Measurements from ENCODE around the gene RIMS3.

DNA sequence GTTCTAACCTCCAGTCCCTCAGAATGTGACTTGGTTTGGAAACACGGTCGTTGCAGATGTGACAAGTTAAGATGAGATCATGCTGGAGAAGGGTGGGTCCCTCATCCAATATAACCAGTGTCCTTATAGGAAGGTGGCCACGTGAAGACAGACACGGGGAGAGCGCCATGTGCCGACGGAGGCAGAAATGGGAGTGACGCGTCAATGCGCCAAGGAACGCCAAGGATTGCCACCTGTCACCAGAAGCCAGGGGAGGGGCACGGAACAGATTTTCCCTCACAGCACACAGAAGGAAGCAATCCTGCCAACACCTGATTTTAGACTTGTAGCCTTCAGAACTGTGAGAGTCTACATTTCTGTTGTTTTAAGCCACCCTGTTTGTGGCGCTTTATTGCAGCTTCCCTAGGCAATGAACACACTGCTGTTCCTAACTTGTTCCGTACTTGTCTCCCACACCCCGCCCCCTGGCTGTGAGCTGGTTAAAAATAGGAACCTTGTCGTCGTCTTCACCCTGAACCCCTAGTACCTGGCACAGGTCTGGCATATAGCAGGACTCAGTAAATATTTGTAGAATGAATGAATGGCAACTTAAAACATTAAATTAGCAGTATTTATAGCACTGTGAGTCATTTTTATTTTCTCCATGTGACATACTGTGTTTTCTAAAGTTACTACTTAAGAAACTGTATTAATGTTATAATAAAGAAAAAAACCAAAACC lies 14.2 kb downstream of the RIMS3 start:
- TF ChIP-seq, protein P1, sequence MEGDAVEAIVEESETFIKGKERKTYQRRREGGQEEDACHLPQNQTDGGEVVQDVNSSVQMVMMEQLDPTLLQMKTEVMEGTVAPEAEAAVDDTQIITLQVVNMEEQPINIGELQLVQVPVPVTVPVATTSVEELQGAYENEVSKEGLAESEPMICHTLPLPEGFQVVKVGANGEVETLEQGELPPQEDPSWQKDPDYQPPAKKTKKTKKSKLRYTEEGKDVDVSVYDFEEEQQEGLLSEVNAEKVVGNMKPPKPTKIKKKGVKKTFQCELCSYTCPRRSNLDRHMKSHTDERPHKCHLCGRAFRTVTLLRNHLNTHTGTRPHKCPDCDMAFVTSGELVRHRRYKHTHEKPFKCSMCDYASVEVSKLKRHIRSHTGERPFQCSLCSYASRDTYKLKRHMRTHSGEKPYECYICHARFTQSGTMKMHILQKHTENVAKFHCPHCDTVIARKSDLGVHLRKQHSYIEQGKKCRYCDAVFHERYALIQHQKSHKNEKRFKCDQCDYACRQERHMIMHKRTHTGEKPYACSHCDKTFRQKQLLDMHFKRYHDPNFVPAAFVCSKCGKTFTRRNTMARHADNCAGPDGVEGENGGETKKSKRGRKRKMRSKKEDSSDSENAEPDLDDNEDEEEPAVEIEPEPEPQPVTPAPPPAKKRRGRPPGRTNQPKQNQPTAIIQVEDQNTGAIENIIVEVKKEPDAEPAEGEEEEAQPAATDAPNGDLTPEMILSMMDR (IDR thresholded peaks at IDR 0.05): no peak
- TF ChIP-seq POLR2AphosphoS5 (IDR thresholded peaks at IDR 0.05; ENCODE audit: low read depth, low read length) (no peak), TCF7L2 (IDR thresholded peaks at IDR 0.05; ENCODE audit: low read depth, low read length) (no peak), SIN3A (IDR thresholded peaks at IDR 0.05; ENCODE audit: borderline replicate concordance, insufficient read depth, low read depth, low read length) (no peak)
- TF ChIP-seq, protein P2, sequence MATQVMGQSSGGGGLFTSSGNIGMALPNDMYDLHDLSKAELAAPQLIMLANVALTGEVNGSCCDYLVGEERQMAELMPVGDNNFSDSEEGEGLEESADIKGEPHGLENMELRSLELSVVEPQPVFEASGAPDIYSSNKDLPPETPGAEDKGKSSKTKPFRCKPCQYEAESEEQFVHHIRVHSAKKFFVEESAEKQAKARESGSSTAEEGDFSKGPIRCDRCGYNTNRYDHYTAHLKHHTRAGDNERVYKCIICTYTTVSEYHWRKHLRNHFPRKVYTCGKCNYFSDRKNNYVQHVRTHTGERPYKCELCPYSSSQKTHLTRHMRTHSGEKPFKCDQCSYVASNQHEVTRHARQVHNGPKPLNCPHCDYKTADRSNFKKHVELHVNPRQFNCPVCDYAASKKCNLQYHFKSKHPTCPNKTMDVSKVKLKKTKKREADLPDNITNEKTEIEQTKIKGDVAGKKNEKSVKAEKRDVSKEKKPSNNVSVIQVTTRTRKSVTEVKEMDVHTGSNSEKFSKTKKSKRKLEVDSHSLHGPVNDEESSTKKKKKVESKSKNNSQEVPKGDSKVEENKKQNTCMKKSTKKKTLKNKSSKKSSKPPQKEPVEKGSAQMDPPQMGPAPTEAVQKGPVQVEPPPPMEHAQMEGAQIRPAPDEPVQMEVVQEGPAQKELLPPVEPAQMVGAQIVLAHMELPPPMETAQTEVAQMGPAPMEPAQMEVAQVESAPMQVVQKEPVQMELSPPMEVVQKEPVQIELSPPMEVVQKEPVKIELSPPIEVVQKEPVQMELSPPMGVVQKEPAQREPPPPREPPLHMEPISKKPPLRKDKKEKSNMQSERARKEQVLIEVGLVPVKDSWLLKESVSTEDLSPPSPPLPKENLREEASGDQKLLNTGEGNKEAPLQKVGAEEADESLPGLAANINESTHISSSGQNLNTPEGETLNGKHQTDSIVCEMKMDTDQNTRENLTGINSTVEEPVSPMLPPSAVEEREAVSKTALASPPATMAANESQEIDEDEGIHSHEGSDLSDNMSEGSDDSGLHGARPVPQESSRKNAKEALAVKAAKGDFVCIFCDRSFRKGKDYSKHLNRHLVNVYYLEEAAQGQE (IDR thresholded peaks at IDR 0.05; ENCODE audit: insufficient read depth in 1 of 2, low read depth in 2 of 2, low read length in 1 of 2): no peak
